IMR-90 (cell line): ENCODE data around the gene NKAIN2.

ENCODE experiments used
- BHLHE40 ChIP-seq: fragments of 150-350 bp; IDR thresholded peaks from 2 replicates; pipeline ENCODE4 v1.6.1; 2016; ENCODE audit warnings: mild to moderate bottlenecking, low read depth, low read length
- CHD1 ChIP-seq: IDR thresholded peaks from 2 replicates; pipeline ENCODE4 v1.6.1; 2012; ENCODE audit warnings: low read depth, low read length, improper control_type of control experiment
- CTCF ChIP-seq: conservative IDR thresholded peaks from 2 replicates; pipeline ENCODE4 v1.5.1; 2012; ENCODE audit warnings: mild to moderate bottlenecking, low read depth, low read length, improper control_type of control experiment
- FOS ChIP-seq: fragments of 150-350 bp; IDR thresholded peaks from 2 replicates; pipeline ENCODE4 v1.6.1; 2016; ENCODE audit warnings: low read depth, low read length
- MAFK ChIP-seq: IDR thresholded peaks from 2 replicates; pipeline ENCODE4 v1.6.1; 2012; ENCODE audit warnings: low read depth, low read length, improper control_type of control experiment
- MXI1 ChIP-seq: IDR thresholded peaks from 2 replicates; pipeline ENCODE4 v1.6.1; 2012; ENCODE audit warnings: low read depth, mild to moderate bottlenecking, low read length, moderate library complexity, borderline replicate concordance
- NFE2L2 ChIP-seq: fragments of 150-350 bp; IDR thresholded peaks from 2 replicates; pipeline ENCODE4 v1.6.1; 2016; ENCODE audit warnings: low read depth, mild to moderate bottlenecking, low read length
- POLR2A ChIP-seq: IDR thresholded peaks from 2 replicates; pipeline ENCODE4 v1.6.1; 2012; ENCODE audit warnings: mild to moderate bottlenecking, low read depth, low read length
- RAD21 ChIP-seq: IDR thresholded peaks from 2 replicates; pipeline ENCODE4 v1.6.1; 2012; ENCODE audit warnings: low read length, improper control_type of control experiment
- RCOR1 ChIP-seq: IDR thresholded peaks from 2 replicates; pipeline ENCODE4 v1.6.1; 2012; ENCODE audit warnings: mild to moderate bottlenecking, low read length, improper control_type of control experiment; ENCODE audit not compliant: insufficient replicate concordance
- RFX5 ChIP-seq: IDR thresholded peaks from 2 replicates; pipeline ENCODE4 v1.8.0; 2012; ENCODE audit warnings: low read depth, mild to moderate bottlenecking, low read length, moderate library complexity
- SMC3 ChIP-seq: fragments of 150-350 bp; IDR thresholded peaks from 2 replicates; pipeline ENCODE4 v1.6.1; 2016; ENCODE audit warnings: low read depth, mild to moderate bottlenecking, antibody characterized with exemption, low read length, moderate library complexity
- TF ChIP-seq, protein P1 (sequence below): fragments of 150-350 bp; IDR thresholded peaks from 2 replicates; pipeline ENCODE4 v1.6.1; 2016; ENCODE audit warnings: low read depth, mild to moderate bottlenecking, low read length, moderate library complexity, borderline replicate concordance

- TF ChIP-seq MXI1 (no peak), CHD1 (no peak), RAD21 (no peak), CTCF (no peak), POLR2A (no peak), MAFK (no peak), BHLHE40 (no peak), SMC3 (no peak), NFE2L2 (no peak), RFX5 (no peak), FOS (no peak), RCOR1 (no peak)
- TF ChIP-seq, protein P1, sequence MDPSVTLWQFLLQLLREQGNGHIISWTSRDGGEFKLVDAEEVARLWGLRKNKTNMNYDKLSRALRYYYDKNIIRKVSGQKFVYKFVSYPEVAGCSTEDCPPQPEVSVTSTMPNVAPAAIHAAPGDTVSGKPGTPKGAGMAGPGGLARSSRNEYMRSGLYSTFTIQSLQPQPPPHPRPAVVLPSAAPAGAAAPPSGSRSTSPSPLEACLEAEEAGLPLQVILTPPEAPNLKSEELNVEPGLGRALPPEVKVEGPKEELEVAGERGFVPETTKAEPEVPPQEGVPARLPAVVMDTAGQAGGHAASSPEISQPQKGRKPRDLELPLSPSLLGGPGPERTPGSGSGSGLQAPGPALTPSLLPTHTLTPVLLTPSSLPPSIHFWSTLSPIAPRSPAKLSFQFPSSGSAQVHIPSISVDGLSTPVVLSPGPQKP = no peak
Measured at GRCh38 chr6:124445581-124445980, 641.9 kb downstream of the NKAIN2 start.
